PFSK-1 (cell line): ENCODE measurements around the gene RNF169.

Experiments used
- FOXP2 ChIP-seq: optimal IDR thresholded peaks from 2 replicates; pipeline ENCODE3; 2011; ENCODE audit warnings: borderline replicate concordance, control low read depth, inconsistent platforms; ENCODE audit not compliant: insufficient read depth; ENCODE audit errors: extremely low read length, extremely low read depth
- POLR2AphosphoS5 ChIP-seq: IDR thresholded peaks from 2 replicates; pipeline ENCODE4 v1.6.1; 2012; ENCODE audit warnings: low read depth, mild to moderate bottlenecking, control low read depth, low read length, moderate library complexity
- REST ChIP-seq, 2 experiments: IDR thresholded peaks; 2 replicates each; pipeline versions ENCODE4 v1.6.1 to v1.8.0; 2011 to 2012; ENCODE audit warnings: low read depth in 2 of 2, low read length in 2 of 2, control low read depth in 1 of 2, inconsistent platforms in 1 of 2, mild to moderate bottlenecking in 1 of 2, moderate library complexity in 1 of 2; ENCODE audit not compliant: insufficient read depth in 1 of 2
- SIN3A ChIP-seq: IDR thresholded peaks from 2 replicates; pipeline ENCODE4 v1.6.1; 2012; ENCODE audit warnings: mild to moderate bottlenecking, low read length, moderate library complexity, borderline replicate concordance; ENCODE audit not compliant: insufficient read depth
- TAF1 ChIP-seq: IDR thresholded peaks from 2 replicates; pipeline ENCODE4 v1.6.1; 2012; ENCODE audit warnings: low read length, control low read depth, borderline replicate concordance; ENCODE audit not compliant: insufficient read depth

The RNF169 gene

DNA sequence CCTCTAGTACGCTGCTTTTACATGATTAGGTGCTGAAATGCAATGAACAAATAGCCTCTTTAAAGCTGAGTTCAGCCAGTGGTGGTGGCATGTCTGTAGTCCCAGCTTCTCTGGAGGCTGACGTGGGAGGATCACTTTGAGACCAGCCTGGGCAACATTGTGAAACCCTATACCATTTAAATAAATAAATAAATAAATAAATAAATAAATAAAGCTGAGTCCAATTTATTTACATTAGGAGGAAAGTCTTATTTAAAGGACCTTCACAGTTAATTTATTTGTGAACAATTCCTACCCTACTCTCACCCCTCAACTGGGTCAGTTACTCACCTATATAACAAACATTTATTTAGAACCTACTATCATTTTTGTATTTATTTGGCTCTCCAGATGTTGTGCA lies 12.6 kb upstream of the RNF169 start:
- no peak for TF ChIP-seq SIN3A
- no peak for TF ChIP-seq REST (IDR thresholded peaks at IDR 0.05; ENCODE audit: insufficient read depth in 1 of 2, low read depth in 2 of 2, low read length in 2 of 2)
- no peak for TF ChIP-seq FOXP2
- TF ChIP-seq POLR2AphosphoS5 = no peak
- no peak for TF ChIP-seq TAF1

- TF ChIP-seq FOXP2 (peak; percentile 66), TAF1 (no peak)
Observed at GRCh38 chr11:74739546-74740270, 8.9 kb upstream of the RNF169 start.

- no peak for TF ChIP-seq TAF1
- no peak for TF ChIP-seq REST (IDR thresholded peaks at IDR 0.05; ENCODE audit: insufficient read depth in 1 of 2, low read depth in 2 of 2, low read length in 2 of 2)
- no peak for TF ChIP-seq FOXP2
- TF ChIP-seq SIN3A = no peak
- TF ChIP-seq POLR2AphosphoS5 = no peak
Observed at GRCh38 chr11:74742070-74742469, 6.6 kb upstream of the RNF169 start.

DNA sequence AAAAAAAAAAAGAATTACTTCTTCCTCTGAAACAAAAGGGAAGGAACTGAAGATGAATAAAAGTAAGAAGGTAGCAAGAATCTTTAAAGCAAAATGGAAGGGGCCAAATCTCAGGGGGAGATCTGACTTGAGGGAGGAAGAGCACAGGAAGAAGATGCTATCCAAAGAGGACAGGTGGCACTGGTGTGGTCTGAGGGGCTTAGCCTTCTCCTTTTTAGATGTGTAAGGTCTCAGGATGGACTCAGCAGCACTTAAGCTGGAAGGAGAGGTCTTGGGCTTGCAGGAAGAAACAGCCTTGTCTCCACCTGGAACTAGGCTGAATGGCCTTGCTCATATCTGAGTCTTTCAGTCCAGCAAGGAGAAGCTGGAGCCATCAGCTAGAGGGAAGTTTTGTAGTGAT lies 5.0 kb upstream of the RNF169 start:
- TF ChIP-seq TAF1 = no peak
- TF ChIP-seq SIN3A = no peak
- no peak for TF ChIP-seq FOXP2
- no peak for TF ChIP-seq REST (IDR thresholded peaks at IDR 0.05; ENCODE audit: insufficient read depth in 1 of 2, low read depth in 2 of 2, low read length in 2 of 2)
- TF ChIP-seq POLR2AphosphoS5 = no peak

DNA sequence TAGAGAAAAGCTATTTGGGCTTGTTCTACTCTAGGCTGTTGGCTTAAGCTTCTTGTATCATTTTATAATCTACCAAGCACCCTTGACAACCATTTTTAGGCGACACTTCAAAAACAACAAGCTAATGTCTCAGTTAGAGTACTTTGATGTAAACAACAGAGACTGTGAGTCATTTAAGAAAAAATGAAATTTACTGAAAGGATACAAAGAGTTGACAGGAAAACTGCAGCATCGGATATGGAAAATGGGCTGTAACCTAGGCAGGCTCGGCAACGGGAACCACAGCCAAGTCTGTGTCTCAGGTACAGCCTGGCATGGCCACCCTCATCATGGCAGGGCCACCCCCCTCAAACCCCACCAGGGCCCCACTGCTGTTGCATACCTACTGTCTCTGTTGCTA lies 4.4 kb upstream of the RNF169 start:
- no peak for TF ChIP-seq POLR2AphosphoS5
- no peak for TF ChIP-seq TAF1
- no peak for TF ChIP-seq FOXP2
- TF ChIP-seq REST (IDR thresholded peaks at IDR 0.05; ENCODE audit: insufficient read depth in 1 of 2, low read depth in 2 of 2, low read length in 2 of 2) = no peak
- no peak for TF ChIP-seq SIN3A
